ENCODE data around the gene SGTA.

Gene SGTA

GRCh38 chr19:2721570-2722540 lies 61.2 kb downstream of the SGTA start:
- Histone ChIP-seq H3K9me3 (ENCODE audit: insufficient read depth, low read depth, low read length) (no peaks in the 10 kb centered on the region), H3K9me2 (replicated peaks; ENCODE audit: low read depth, low read length) (no peaks in the 10 kb centered on the region), H3K27me3 (ENCODE audit: insufficient read depth, low read length, poor library complexity, severe bottlenecking) (no peaks in the 10 kb centered on the region), H3K79me2 (ENCODE audit: insufficient read depth, low read length) (no peaks in the 10 kb centered on the region), H3K36me3 (ENCODE audit: insufficient read depth, low read length) (no peaks in the 10 kb centered on the region), H3K4me2 (ENCODE audit: low read depth, low read length, poor library complexity, severe bottlenecking) (no peak overlapping the region), H3K4me3 (ENCODE audit: low read length, poor library complexity, severe bottlenecking) (no peak overlapping the region), H3F3A (ENCODE audit: low read depth) (no peaks in the 10 kb centered on the region), H3K4me1 (ENCODE audit: insufficient read depth, low read length, poor library complexity, severe bottlenecking) (no peaks in the 10 kb centered on the region), H2AFZ (ENCODE audit: low read length) (no peak overlapping the region), H3K9ac (ENCODE audit: low read depth, low read length, poor library complexity, severe bottlenecking) (no peak overlapping the region), H4K20me1 (ENCODE audit: insufficient read depth, low read length, poor library complexity, severe bottlenecking) (no peaks in the 10 kb centered on the region)
- TF ChIP-seq EZH2phosphoT487 (IDR thresholded peaks at IDR 0.05; ENCODE audit: borderline replicate concordance) (no peak), CTCF (conservative IDR thresholded peaks at IDR 0.05; ENCODE audit: low read length) (no peak)

GRCh38 chr19:2720777-2721569 lies 62.1 kb downstream of the SGTA start, which contains the start of gene DIRAS1:
DIRAS1 (minus strand) TSS chr19:2721372; CDS start chr19:2717806, 3,566 bp downstream.
- no peak within 1 kb of the TSS for H3K4me2 ChIP-seq (ENCODE audit: low read depth, low read length, poor library complexity, severe bottlenecking)
- H3K27me3 ChIP-seq (ENCODE audit: insufficient read depth, low read length, poor library complexity, severe bottlenecking) = no peaks in the 10 kb centered on the region
- H3K9me3 ChIP-seq (ENCODE audit: insufficient read depth, low read depth, low read length) = no peaks in the 10 kb centered on the region
- H4K20me1 ChIP-seq (ENCODE audit: insufficient read depth, low read length, poor library complexity, severe bottlenecking) = no peaks in the 10 kb centered on the region
- TF ChIP-seq CTCF (conservative IDR thresholded peaks at IDR 0.05; ENCODE audit: low read length) = no peak
- no peak for TF ChIP-seq EZH2phosphoT487 (IDR thresholded peaks at IDR 0.05; ENCODE audit: borderline replicate concordance)
- H3K4me3 ChIP-seq (ENCODE audit: low read length, poor library complexity, severe bottlenecking) = no peak within 1 kb of the TSS
- no peak within 1 kb of the TSS for H3K9ac ChIP-seq (ENCODE audit: low read depth, low read length, poor library complexity, severe bottlenecking)
- H3K9me2 ChIP-seq (replicated peaks; ENCODE audit: low read depth, low read length) = no peaks in the 10 kb centered on the region
- no peaks in the 10 kb centered on the region for H3F3A ChIP-seq (ENCODE audit: low read depth)
- H3K36me3 ChIP-seq (ENCODE audit: insufficient read depth, low read length) = no peaks in the 10 kb centered on the region
- H3K79me2 ChIP-seq (ENCODE audit: insufficient read depth, low read length) = no peaks in the 10 kb centered on the region
- H2AFZ ChIP-seq (ENCODE audit: low read length) = no peak within 1 kb of the TSS
- H3K4me1 ChIP-seq (ENCODE audit: insufficient read depth, low read length, poor library complexity, severe bottlenecking) = no peaks in the 10 kb centered on the region

DNA sequence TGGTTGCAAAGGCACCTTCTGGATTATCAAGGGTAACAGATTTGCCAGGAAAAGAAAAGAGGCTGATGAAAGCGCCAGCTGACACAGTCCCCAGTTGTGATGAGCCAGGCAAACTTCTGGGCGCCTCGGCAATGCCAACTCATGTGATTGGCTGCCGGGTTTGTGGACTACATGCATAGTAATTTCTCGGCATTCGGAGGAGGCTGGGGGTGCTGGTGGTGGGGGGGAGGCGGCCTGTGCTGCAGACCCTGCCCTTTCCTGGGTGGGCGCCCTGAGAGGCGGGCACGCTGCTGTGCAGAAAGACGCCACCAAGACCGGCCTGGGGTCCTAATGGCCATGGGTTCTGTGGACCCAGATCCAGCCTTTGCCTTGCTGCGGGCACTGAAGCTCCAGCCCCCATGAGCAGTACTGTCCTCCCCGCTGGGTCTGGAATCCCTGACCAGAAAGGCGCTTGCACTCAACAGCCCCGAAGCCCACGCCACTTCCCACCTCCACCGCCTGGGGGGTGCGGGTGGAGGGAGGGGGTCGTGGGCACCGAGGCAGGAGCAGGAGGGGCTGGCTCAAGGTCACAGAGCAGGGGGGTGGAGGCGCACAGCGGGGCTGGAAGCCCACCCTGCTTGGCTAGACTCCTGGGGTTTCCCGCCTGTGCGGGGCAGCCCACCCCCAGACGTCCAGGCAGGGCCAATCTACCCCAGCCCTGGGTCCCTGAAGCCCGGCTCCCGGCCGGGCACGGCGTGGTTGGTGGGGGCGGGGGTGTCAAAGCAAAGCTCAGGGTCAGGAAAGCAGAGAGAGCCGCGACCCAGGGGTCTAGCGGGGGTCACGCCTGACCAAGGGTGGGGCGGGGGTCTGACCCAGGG lies 62.9 kb downstream of the SGTA start:
- TF ChIP-seq EZH2phosphoT487 (IDR thresholded peaks at IDR 0.05; ENCODE audit: borderline replicate concordance) (no peak), CTCF (conservative IDR thresholded peaks at IDR 0.05; ENCODE audit: low read length) (no peak)
- Histone ChIP-seq H3K27me3 (ENCODE audit: insufficient read depth, low read length, poor library complexity, severe bottlenecking) (no peaks in the 10 kb centered on the region), H3K9me3 (ENCODE audit: insufficient read depth, low read depth, low read length) (peaks cover 3% of the 10 kb centered on the region; the same call in 1 of the 2 replicates), H2AFZ (ENCODE audit: low read length) (no peak overlapping the region), H3K36me3 (ENCODE audit: insufficient read depth, low read length) (no peaks in the 10 kb centered on the region), H3F3A (ENCODE audit: low read depth) (no peaks in the 10 kb centered on the region), H3K9me2 (replicated peaks; ENCODE audit: low read depth, low read length) (no peaks in the 10 kb centered on the region), H3K79me2 (ENCODE audit: insufficient read depth, low read length) (no peaks in the 10 kb centered on the region), H3K4me1 (ENCODE audit: insufficient read depth, low read length, poor library complexity, severe bottlenecking) (no peaks in the 10 kb centered on the region), H3K4me2 (ENCODE audit: low read depth, low read length, poor library complexity, severe bottlenecking) (no peak overlapping the region), H4K20me1 (ENCODE audit: insufficient read depth, low read length, poor library complexity, severe bottlenecking) (no peaks in the 10 kb centered on the region), H3K4me3 (ENCODE audit: low read length, poor library complexity, severe bottlenecking) (no peak overlapping the region), H3K9ac (ENCODE audit: low read depth, low read length, poor library complexity, severe bottlenecking) (no peak overlapping the region)
